ENCODE data around the gene TECPR2. TPM values are rescaled to one million over a fixed set of nuclear protein-coding genes. Genes with fewer than 3 reads are reported as not detected.

TECPR2 gene
- total RNA-seq, 1 donor from 2014 or later: 26.9 TPM

GRCh38 chr14:102502571-102502970, 139.8 kb downstream of the TECPR2 start:
- H3K9me3 Mint-ChIP-seq (ENCODE audit: unreplicated experiment): no peaks in the 10 kb centered on the region
- DNase-seq (ENCODE audit: extremely low spot score, unreplicated experiment): no peak
- peaks cover 2% of the 10 kb centered on the region for H3K4me1 Mint-ChIP-seq (ENCODE audit: unreplicated experiment)
- no peak overlapping the region for H3K4me3 Mint-ChIP-seq (ENCODE audit: unreplicated experiment)
- no peaks in the 10 kb centered on the region for H3K27me3 Mint-ChIP-seq (ENCODE audit: unreplicated experiment)
- TF ChIP-seq, protein P1, sequence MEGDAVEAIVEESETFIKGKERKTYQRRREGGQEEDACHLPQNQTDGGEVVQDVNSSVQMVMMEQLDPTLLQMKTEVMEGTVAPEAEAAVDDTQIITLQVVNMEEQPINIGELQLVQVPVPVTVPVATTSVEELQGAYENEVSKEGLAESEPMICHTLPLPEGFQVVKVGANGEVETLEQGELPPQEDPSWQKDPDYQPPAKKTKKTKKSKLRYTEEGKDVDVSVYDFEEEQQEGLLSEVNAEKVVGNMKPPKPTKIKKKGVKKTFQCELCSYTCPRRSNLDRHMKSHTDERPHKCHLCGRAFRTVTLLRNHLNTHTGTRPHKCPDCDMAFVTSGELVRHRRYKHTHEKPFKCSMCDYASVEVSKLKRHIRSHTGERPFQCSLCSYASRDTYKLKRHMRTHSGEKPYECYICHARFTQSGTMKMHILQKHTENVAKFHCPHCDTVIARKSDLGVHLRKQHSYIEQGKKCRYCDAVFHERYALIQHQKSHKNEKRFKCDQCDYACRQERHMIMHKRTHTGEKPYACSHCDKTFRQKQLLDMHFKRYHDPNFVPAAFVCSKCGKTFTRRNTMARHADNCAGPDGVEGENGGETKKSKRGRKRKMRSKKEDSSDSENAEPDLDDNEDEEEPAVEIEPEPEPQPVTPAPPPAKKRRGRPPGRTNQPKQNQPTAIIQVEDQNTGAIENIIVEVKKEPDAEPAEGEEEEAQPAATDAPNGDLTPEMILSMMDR (IDR thresholded peaks at IDR 0.05): no peak
- no peak overlapping the region for H3K27ac Mint-ChIP-seq (ENCODE audit: unreplicated experiment)
- H3K36me3 Mint-ChIP-seq (ENCODE audit: unreplicated experiment): peaks cover 11% of the 10 kb centered on the region

DNA sequence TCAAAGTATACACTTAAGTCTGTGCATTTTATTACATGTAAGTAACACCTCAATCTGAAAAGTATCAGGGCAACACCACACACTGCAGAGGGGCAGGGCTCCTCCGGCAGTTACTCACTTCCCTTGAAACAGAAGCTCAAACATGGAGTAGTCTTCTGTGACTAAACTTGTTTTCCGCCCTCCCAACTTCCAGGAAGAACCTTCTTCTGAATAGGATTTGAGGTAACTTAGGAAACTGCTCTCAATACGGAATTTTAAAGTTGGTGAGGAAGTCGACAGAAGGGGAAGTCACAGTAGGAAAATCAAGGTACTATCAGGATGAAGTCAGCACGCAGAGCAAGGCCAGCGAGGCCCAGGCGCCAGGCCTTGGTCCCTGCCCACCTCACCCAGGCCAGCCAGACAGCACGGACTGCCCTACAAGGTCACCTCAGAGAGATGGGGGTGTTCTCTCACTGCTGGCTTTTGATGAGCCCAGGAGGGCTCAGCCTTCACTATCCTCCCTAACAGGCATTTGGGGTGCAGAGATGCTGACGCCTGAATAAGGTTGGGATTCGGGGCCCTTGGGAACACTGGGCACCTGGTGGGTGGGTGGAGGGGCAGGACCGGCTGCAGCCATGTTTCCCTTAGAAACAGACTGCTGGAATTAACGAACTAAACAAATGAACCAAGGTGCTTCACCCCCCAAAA, 141.0 kb downstream of the TECPR2 start:
- Mint-ChIP-seq H3K4me3 (ENCODE audit: unreplicated experiment) (no peak overlapping the region), H3K27me3 (ENCODE audit: unreplicated experiment) (no peaks in the 10 kb centered on the region), H3K27ac (ENCODE audit: unreplicated experiment) (peak overlapping the region; percentile 10), H3K4me1 (ENCODE audit: unreplicated experiment) (peaks cover 7% of the 10 kb centered on the region), H3K9me3 (ENCODE audit: unreplicated experiment) (no peaks in the 10 kb centered on the region), H3K36me3 (ENCODE audit: unreplicated experiment) (peaks cover 6% of the 10 kb centered on the region)
- TF ChIP-seq, protein P1 (IDR thresholded peaks at IDR 0.05): no peak
- no peak for DNase-seq (ENCODE audit: extremely low spot score, unreplicated experiment)

GRCh38 chr14:102504328-102504999, 141.7 kb downstream of the TECPR2 start:
- H3K27ac Mint-ChIP-seq (ENCODE audit: unreplicated experiment): no peak overlapping the region
- no peaks in the 10 kb centered on the region for H3K9me3 Mint-ChIP-seq (ENCODE audit: unreplicated experiment)
- no peak overlapping the region for H3K4me3 Mint-ChIP-seq (ENCODE audit: unreplicated experiment)
- no peaks in the 10 kb centered on the region for H3K27me3 Mint-ChIP-seq (ENCODE audit: unreplicated experiment)
- peaks cover 8% of the 10 kb centered on the region for H3K4me1 Mint-ChIP-seq (ENCODE audit: unreplicated experiment)
- peaks cover 2% of the 10 kb centered on the region for H3K36me3 Mint-ChIP-seq (ENCODE audit: unreplicated experiment)
- TF ChIP-seq, protein P1 (IDR thresholded peaks at IDR 0.05): no peak
- DNase-seq (ENCODE audit: extremely low spot score, unreplicated experiment): no peak

DNA sequence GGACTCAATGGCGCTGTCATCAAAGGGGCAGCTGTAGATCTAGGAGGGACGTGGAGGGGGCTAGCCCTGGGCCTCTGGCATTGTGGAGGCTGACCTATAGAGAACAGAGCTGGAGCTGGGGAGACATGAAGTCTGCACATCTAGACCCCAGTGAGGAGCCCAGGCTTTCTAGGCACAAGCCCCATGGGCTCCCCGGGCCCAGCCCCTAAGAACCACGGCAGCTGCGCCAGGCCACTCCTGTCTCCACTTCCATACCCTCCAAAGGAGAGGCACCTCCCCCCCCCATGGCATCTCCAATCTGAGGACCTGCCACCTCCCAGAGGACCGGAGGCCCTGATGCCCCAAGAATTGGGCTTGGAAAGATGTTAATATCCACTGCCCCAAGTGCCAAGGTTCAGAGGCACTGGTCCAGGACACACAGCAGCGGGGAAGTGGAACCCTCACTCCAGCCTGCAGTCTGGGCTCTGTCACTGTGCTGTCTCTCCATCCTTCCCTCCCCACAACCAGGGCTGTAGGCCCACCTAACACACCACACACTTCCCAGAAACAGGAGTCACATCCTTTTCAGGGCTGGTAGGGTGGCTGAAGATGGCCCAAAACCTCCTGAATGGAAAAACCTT, 142.4 kb downstream of the TECPR2 start:
- Mint-ChIP-seq H3K4me3 (ENCODE audit: unreplicated experiment) (no peak overlapping the region), H3K4me1 (ENCODE audit: unreplicated experiment) (peaks cover 8% of the 10 kb centered on the region), H3K36me3 (ENCODE audit: unreplicated experiment) (peaks cover 2% of the 10 kb centered on the region), H3K27ac (ENCODE audit: unreplicated experiment) (no peak overlapping the region), H3K27me3 (ENCODE audit: unreplicated experiment) (no peaks in the 10 kb centered on the region), H3K9me3 (ENCODE audit: unreplicated experiment) (no peaks in the 10 kb centered on the region)
- TF ChIP-seq, protein P1 (IDR thresholded peaks at IDR 0.05): no peak
- no peak for DNase-seq (ENCODE audit: extremely low spot score, unreplicated experiment)

All from osteocyte (in vitro differentiated cells).